SW480 (cell line): ENCODE results near the gene PNMA8B.

ENCODE experiments used
- DNase-seq: peaks from one replicate; pipeline ENCODE4 v3.0.0-alpha.2; 2016; ENCODE audit warnings: low spot score

Gene PNMA8B

GRCh38 chr19:46487178-46487801, 8.4 kb downstream of the PNMA8B start:
- DNase-seq: no peak

GRCh38 chr19:46486358-46486757, 9.3 kb downstream of the PNMA8B start:
- DNase-seq: no peak

- no peak for DNase-seq
These were observed 11.0 kb downstream of the PNMA8B start for GRCh38 chr19:46484656-46485055.

- no peak for DNase-seq
These were observed 13.0 kb downstream of the PNMA8B start for GRCh38 chr19:46482631-46483030.

- no peak for DNase-seq
These were observed 13.7 kb downstream of the PNMA8B start for GRCh38 chr19:46481947-46482346.

GRCh38 chr19:46481223-46481848, 14.3 kb downstream of the PNMA8B start:
- DNase-seq: no peak

- no peak for DNase-seq
These were observed 15.3 kb downstream of the PNMA8B start for GRCh38 chr19:46480415-46480814.

GRCh38 chr19:46478356-46478986, 17.2 kb downstream of the PNMA8B start:
- no peak for DNase-seq

- DNase-seq: no peak
These were observed 19.7 kb downstream of the PNMA8B start for GRCh38 chr19:46475986-46476385.

- no peak for DNase-seq
These were observed 21.5 kb downstream of the PNMA8B start for GRCh38 chr19:46474211-46474610.

- DNase-seq: no peak
These were observed 23.1 kb downstream of the PNMA8B start for GRCh38 chr19:46472592-46472991.

GRCh38 chr19:46471811-46472543, 23.7 kb downstream of the PNMA8B start:
- no peak for DNase-seq

GRCh38 chr19:46471116-46471733, 24.4 kb downstream of the PNMA8B start, which contains the start of gene PNMA8A:
Gene PNMA8A (minus strand): TSS chr19:46471563. CDS start chr19:46471035, 528 bp downstream.
- DNase-seq: no peak

- DNase-seq: no peak
These were observed 25.3 kb downstream of the PNMA8B start for GRCh38 chr19:46470376-46470775.

GRCh38 chr19:46469541-46470185, 26.0 kb downstream of the PNMA8B start:
- DNase-seq: no peak

GRCh38 chr19:46466536-46467196, 29.0 kb downstream of the PNMA8B start:
- DNase-seq: no peak

- DNase-seq: no peak
These were observed 32.2 kb downstream of the PNMA8B start for GRCh38 chr19:46463516-46463915.

GRCh38 chr19:46461537-46461936, 34.1 kb downstream of the PNMA8B start:
- no peak for DNase-seq

- no peak for DNase-seq
These were observed 34.7 kb downstream of the PNMA8B start for GRCh38 chr19:46460981-46461380.

- no peak for DNase-seq
These were observed 35.6 kb downstream of the PNMA8B start for GRCh38 chr19:46460055-46460454.

GRCh38 chr19:46456930-46457329, 38.7 kb downstream of the PNMA8B start:
- DNase-seq: no peak
